HG03280 (cell line): ENCODE results near the gene MYO10.
"Not testable (repeated sequence)": the region's sequence is repeated elsewhere in the genome, so short reads cannot be mapped to it uniquely, and the experiment has no call there.

Experiments
- ATAC-seq: cut with Tn5 transposase; IDR thresholded peaks from one replicate; pipeline ENCODE4 v1.9.1; 2021; ENCODE audit warnings: mild to moderate bottlenecking, moderate library complexity; ENCODE audit not compliant: unreplicated experiment

MYO10 gene

GRCh38 chr5:16679863-16680262 is 256.2 kb downstream of the MYO10 start:
- ATAC-seq: no peak

DNA sequence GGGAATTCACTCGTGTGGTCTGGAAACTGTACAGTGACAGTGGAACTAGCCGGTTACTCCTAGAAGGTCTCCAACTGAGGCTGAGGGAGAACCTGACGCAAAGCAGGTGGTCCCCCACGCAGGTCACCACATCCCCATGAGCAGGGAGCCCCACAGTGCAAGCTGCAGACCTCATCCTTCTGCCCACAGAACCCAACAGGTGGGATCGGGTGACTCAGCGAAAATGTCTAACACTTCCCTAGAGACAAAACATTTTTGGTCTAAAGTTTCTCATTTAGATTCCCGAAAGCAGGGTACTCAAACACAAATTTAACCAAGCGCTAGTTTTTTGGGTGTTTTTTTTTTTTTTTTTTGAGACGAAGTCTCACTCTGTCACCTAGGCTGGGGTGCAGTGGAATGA is 256.9 kb downstream of the MYO10 start:
- no peak for ATAC-seq

- no peak for ATAC-seq
These were observed 260.3 kb downstream of the MYO10 start for GRCh38 chr5:16675806-16676205.

- ATAC-seq: no peak
These were observed 261.3 kb downstream of the MYO10 start for GRCh38 chr5:16674750-16675149.

- ATAC-seq: no peak
These were observed 262.6 kb downstream of the MYO10 start for GRCh38 chr5:16673241-16674201.

- ATAC-seq: no peak
These were observed 264.9 kb downstream of the MYO10 start for GRCh38 chr5:16671208-16671607.

- ATAC-seq: no peak
These were observed 266.3 kb downstream of the MYO10 start for GRCh38 chr5:16669776-16670175.

GRCh38 chr5:16668631-16669030 is 267.5 kb downstream of the MYO10 start:
- no peak for ATAC-seq

DNA sequence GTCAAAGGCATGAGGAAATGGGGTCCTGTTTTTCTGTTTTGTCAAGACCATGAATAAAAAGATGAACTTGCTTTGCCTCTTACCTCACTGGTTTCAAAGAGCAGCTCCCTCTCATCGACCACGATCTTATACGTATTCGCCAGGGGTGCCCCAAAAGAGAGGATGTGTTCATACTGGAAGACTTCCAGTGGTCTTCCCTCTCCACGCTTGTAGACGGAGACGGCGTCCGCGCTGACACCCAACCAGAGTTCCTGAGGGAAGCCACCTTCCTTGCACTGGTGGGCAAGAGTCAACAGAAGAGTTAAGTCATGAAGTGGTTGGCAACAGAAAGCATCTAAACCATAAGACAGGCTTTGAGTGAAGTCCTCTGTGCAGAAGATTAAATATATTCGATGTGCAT is 267.9 kb downstream of the MYO10 start:
- ATAC-seq: no peak

DNA sequence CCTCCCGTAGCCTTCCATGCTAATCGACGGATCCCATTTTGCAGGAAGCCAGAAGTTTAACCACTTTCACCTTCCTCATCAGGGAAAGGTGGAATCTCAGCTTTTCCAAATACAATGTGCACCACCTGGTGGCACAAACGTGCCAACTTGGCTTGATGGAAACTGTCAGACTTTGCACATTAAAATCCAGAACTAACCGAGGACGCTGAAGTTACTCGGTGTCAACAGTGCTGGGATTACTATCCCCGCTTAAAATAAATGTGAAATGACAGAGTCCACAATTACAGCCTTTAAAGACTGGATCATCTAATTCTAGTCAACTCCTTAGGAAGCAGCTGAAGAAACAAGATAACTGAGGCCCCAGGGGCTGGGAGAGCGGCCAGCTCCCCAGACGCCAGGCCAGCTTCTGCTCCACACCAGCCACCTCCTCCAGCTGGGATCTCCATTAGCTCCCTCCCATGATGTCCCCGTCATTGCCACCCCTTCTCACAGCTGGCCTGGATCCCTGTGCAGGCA is 269.1 kb downstream of the MYO10 start:
- no peak for ATAC-seq

GRCh38 chr5:16666130-16666882 is 269.8 kb downstream of the MYO10 start:
- no peak for ATAC-seq

DNA sequence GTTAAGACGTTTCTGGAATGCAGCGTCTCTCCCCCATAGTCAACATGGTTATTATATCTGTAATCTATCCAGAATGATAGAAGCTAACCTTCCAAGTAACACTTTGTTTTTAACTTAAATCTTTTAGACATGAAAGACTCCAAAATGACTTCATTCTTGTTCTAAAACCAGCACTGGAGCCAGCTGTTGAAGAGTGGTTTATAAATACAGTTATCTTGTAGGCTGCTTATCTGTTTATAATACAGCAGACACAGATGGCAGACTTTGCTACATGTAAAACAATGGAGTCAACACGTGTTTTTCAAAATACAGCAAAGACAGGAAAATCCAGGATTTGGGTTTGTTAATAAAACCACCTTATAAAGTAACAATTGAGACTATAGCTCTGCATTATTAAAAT is 270.5 kb downstream of the MYO10 start:
- no peak for ATAC-seq

- no peak for ATAC-seq
These were observed 271.7 kb downstream of the MYO10 start for GRCh38 chr5:16664368-16664767.

DNA sequence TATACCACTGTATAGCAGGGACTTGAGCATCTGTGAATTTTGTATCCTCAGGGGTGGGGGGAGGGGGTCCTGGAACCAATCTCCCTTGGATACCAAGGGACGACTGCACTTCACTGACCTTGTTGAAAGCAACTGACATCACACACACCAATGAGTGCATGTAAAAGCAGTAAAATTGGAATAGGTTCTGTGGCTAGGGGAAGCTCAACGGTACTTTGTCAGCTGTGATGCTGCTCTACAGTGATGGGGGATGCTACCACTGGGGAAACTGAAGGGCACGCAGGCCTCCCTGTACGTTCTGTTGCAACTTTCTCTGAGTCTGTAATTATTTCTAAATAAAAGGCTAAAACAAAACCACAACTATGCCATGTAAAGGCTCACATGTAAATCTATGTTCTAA is 272.2 kb downstream of the MYO10 start:
- no peak for ATAC-seq

GRCh38 chr5:16661713-16662112 is 274.4 kb downstream of the MYO10 start:
- ATAC-seq: no peak

DNA sequence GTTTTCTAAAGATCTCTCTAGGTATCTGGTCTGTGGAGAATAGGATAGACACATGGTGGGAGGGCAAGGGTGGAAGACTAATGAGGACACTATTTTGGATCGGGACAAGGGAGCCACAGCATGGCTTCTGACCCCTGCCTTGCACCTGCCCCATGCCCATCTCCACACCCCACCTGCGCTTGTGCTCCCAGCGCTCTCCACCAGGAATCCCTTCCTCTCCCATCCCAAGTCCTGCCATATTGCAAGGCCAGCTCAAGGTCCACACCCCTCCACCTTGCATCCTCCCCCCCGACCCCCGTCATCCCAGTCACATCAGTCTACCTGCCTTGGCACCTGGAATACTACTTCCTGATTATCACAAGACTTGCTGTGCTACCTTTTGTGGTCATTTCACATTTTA is 275.1 kb downstream of the MYO10 start:
- no peak for ATAC-seq

- ATAC-seq: no peak
These were observed 276.6 kb downstream of the MYO10 start for GRCh38 chr5:16659536-16659935.

DNA sequence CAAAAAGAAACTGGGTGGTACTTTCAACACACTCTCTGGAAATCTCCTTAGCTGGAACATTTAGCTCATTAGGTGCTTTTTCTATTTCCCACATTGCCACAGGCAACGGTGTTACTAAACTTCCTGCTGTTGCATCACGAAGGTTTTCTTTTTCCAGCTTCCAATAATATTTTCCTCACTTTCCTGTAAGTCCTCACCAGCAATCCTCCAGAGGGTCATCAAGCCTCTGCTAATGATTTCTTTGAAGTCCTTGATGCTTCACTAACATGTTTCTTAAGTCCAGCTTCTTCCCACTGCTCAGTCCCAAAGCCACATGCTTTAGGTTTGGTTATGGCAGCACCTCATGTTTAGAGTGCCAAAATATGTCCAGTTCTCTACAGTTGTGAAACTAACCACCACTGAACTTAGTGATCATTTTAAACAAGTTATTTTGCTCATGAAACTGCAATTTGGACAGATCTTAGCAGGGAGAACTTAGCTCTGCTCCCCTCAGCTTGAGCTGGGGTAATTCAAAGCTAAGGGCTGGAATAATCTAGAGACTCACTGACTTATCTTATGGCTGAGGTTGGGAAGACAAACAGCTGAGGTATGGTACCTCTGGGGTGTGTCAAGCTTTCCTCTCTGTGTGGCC is 279.4 kb downstream of the MYO10 start:
- ATAC-seq: no peak

GRCh38 chr5:16654647-16655334 is 281.3 kb downstream of the MYO10 start:
- no peak for ATAC-seq

GRCh38 chr5:16648739-16649138 is 287.3 kb downstream of the MYO10 start:
- ATAC-seq: not testable (repeated sequence)
